Measurements from ENCODE around the gene SHISA6. TPM values are rescaled to one million over a fixed set of nuclear protein-coding genes. Genes with fewer than 3 reads are reported as not detected.

The SHISA6 gene
- total RNA-seq, 4 donors from 2014 or later = under 0.01 to 0.88 (median 0.26) TPM

- no peak overlapping the region for H3K27ac ChIP-seq
- no peaks in the 10 kb centered on the region for H3K9me3 ChIP-seq
- no peak for DNase-seq
- H3K4me3 ChIP-seq (replicated peaks in 1 of 3) = no peak overlapping the region
- no peaks in the 10 kb centered on the region for H3K4me1 ChIP-seq
- no peaks in the 10 kb centered on the region for H3K27me3 ChIP-seq
- no peaks in the 10 kb centered on the region for H3K36me3 ChIP-seq
- WGBS, 2 donors = 70 to 77% methylated on average over 11 of the region's 11 CpGs
- TF ChIP-seq POLR2A (IDR thresholded peaks at IDR 0.05) (no peak), CTCF (IDR thresholded peaks at IDR 0.05) (no peak)
- intact Hi-C loops (cut with DNase I) = no loop called here
These were observed 11.1 kb downstream of the SHISA6 start for GRCh38 chr17:11252146-11252545.

- WGBS, 2 donors = 48 to 50% methylated on average over 11 of the region's 11 CpGs
- intact Hi-C loops (cut with DNase I) = no loop called here
- DNase-seq = no peak
- no peaks in the 10 kb centered on the region for H3K36me3 ChIP-seq
- no peak overlapping the region for H3K4me3 ChIP-seq (replicated peaks in 1 of 3)
- H3K27ac ChIP-seq = no peak overlapping the region
- H3K9me3 ChIP-seq = no peaks in the 10 kb centered on the region
- no peaks in the 10 kb centered on the region for H3K27me3 ChIP-seq
- H3K4me1 ChIP-seq = no peaks in the 10 kb centered on the region
- TF ChIP-seq POLR2A (IDR thresholded peaks at IDR 0.05) = no peak
- no peak for TF ChIP-seq CTCF (IDR thresholded peaks at IDR 0.05)
These were observed 15.9 kb downstream of the SHISA6 start for GRCh38 chr17:11256877-11257276.

GRCh38 chr17:11264183-11264871, 23.3 kb downstream of the SHISA6 start:
- TF ChIP-seq CTCF (IDR thresholded peaks at IDR 0.05) = no peak
- no peak for TF ChIP-seq POLR2A (IDR thresholded peaks at IDR 0.05)
- DNase-seq = no peak
- Histone ChIP-seq H3K4me3 (replicated peaks in 1 of 3) (no peak overlapping the region), H3K4me1 (no peaks in the 10 kb centered on the region), H3K9me3 (no peaks in the 10 kb centered on the region), H3K27me3 (no peaks in the 10 kb centered on the region), H3K36me3 (no peaks in the 10 kb centered on the region), H3K27ac (no peak overlapping the region)
- WGBS, 2 donors = 92 to 96% methylated on average over 2 of the region's 2 CpGs
- intact Hi-C loops (cut with DNase I) = no loop called here

GRCh38 chr17:11267999-11268575, 27.1 kb downstream of the SHISA6 start:
- intact Hi-C loops (cut with DNase I) = no loop called here
- no peaks in the 10 kb centered on the region for H3K9me3 ChIP-seq
- no peaks in the 10 kb centered on the region for H3K4me1 ChIP-seq
- H3K4me3 ChIP-seq (replicated peaks in 1 of 3) = no peak overlapping the region
- no peaks in the 10 kb centered on the region for H3K27me3 ChIP-seq
- no peaks in the 10 kb centered on the region for H3K36me3 ChIP-seq
- DNase-seq = no peak
- no peak overlapping the region for H3K27ac ChIP-seq
- WGBS, 2 donors = 88 to 89% methylated on average over 1 of the region's 1 CpG
- TF ChIP-seq CTCF (IDR thresholded peaks at IDR 0.05) (no peak), POLR2A (IDR thresholded peaks at IDR 0.05) (no peak)

- intact Hi-C loops (cut with DNase I) = no loop called here
- Histone ChIP-seq H3K36me3 (no peaks in the 10 kb centered on the region), H3K4me3 (replicated peaks in 1 of 3) (no peak overlapping the region), H3K4me1 (no peaks in the 10 kb centered on the region), H3K27ac (no peak overlapping the region), H3K9me3 (no peaks in the 10 kb centered on the region), H3K27me3 (no peaks in the 10 kb centered on the region)
- no peak for DNase-seq
- TF ChIP-seq CTCF (IDR thresholded peaks at IDR 0.05) (no peak), POLR2A (IDR thresholded peaks at IDR 0.05) (no peak)
- WGBS, 2 donors = 84 to 100% methylated on average over 3 to 5 of the region's 7 CpGs
These were observed 28.2 kb downstream of the SHISA6 start for GRCh38 chr17:11269210-11269609.

Data from thyroid gland (tissue), 4 donors.